ENCODE measurements around the gene LSM6.

LSM6 gene

GRCh38 chr4:146135941-146136340, 39.6 kb upstream of the LSM6 start:
- Histone ChIP-seq H3K27me3 (ENCODE audit: insufficient read depth, poor library complexity, severe bottlenecking) (no peaks in the 10 kb centered on the region), H3K27ac (replicated peaks) (no peak overlapping the region), H3K4me3 (replicated peaks; ENCODE audit: insufficient read depth, low read length) (no peak overlapping the region)
- DNase-seq (ENCODE audit: low read depth in 1 of 2, low spot score in 1 of 2): no peak
- TF ChIP-seq GABPA (IDR thresholded peaks at IDR 0.05; ENCODE audit: low read depth) (no peak), CTCF (IDR thresholded peaks at IDR 0.05; ENCODE audit: insufficient read depth, low read length) (no peak), SPI1 (IDR thresholded peaks at IDR 0.05; ENCODE audit: borderline replicate concordance, low read depth) (no peak), POLR2AphosphoS5 (IDR thresholded peaks at IDR 0.05; ENCODE audit: low read depth) (no peak), REST (IDR thresholded peaks at IDR 0.05; ENCODE audit: insufficient replicate concordance, low read depth) (no peak)

- H3K27ac ChIP-seq (replicated peaks): no peak overlapping the region
- H3K4me3 ChIP-seq (replicated peaks; ENCODE audit: insufficient read depth, low read length): no peak overlapping the region
- H3K27me3 ChIP-seq (ENCODE audit: insufficient read depth, poor library complexity, severe bottlenecking): no peaks in the 10 kb centered on the region
Measured at GRCh38 chr4:146142768-146143167, 32.8 kb upstream of the LSM6 start.

GRCh38 chr4:146143888-146144287, 31.6 kb upstream of the LSM6 start:
- TF ChIP-seq CTCF (IDR thresholded peaks at IDR 0.05; ENCODE audit: insufficient read depth, low read length) (no peak), SPI1 (IDR thresholded peaks at IDR 0.05; ENCODE audit: borderline replicate concordance, low read depth) (peak; percentile 96), POLR2AphosphoS5 (IDR thresholded peaks at IDR 0.05; ENCODE audit: low read depth) (no peak)
- Histone ChIP-seq H3K27me3 (ENCODE audit: insufficient read depth, poor library complexity, severe bottlenecking) (no peaks in the 10 kb centered on the region), H3K4me3 (replicated peaks; ENCODE audit: insufficient read depth, low read length) (no peak overlapping the region), H3K27ac (replicated peaks) (no peak overlapping the region)
- peak; percentile 56 to 80 for DNase-seq (ENCODE audit: low read depth in 1 of 2, low spot score in 1 of 2)

More at GRCh38 chr4:146142768-146143167, 32.8 kb upstream of the LSM6 start:
- no peak for DNase-seq (ENCODE audit: low read depth in 1 of 2, low spot score in 1 of 2)
- TF ChIP-seq SPI1 (IDR thresholded peaks at IDR 0.05; ENCODE audit: borderline replicate concordance, low read depth): no peak
- TF ChIP-seq REST (IDR thresholded peaks at IDR 0.05; ENCODE audit: insufficient replicate concordance, low read depth): no peak

- DNase-seq (ENCODE audit: low read depth in 1 of 2, low spot score in 1 of 2): no peak
- Histone ChIP-seq H3K27me3 (ENCODE audit: insufficient read depth, poor library complexity, severe bottlenecking) (no peaks in the 10 kb centered on the region), H3K27ac (replicated peaks) (no peak overlapping the region), H3K4me3 (replicated peaks; ENCODE audit: insufficient read depth, low read length) (no peak overlapping the region)
- TF ChIP-seq CTCF (IDR thresholded peaks at IDR 0.05; ENCODE audit: insufficient read depth, low read length): no peak
- TF ChIP-seq SPI1 (IDR thresholded peaks at IDR 0.05; ENCODE audit: borderline replicate concordance, low read depth): no peak
- no peak for TF ChIP-seq POLR2AphosphoS5 (IDR thresholded peaks at IDR 0.05; ENCODE audit: low read depth)
- TF ChIP-seq GABPA (IDR thresholded peaks at IDR 0.05; ENCODE audit: low read depth): no peak
- TF ChIP-seq REST (IDR thresholded peaks at IDR 0.05; ENCODE audit: insufficient replicate concordance, low read depth): no peak
Measured at GRCh38 chr4:146146918-146147317, 28.6 kb upstream of the LSM6 start.

All from HL-60 (cell line).